ENCODE results near the gene LSM5. TPM values are rescaled to one million over a fixed set of nuclear protein-coding genes. Genes with fewer than 3 reads are reported as not detected.

Gene LSM5
- total RNA-seq, 2 donors from 2014 or later = 74.7 to 102 TPM

- H3K27me3 ChIP-seq (ENCODE audit: control insufficient read depth, insufficient read depth, low read length, poor library complexity, severe bottlenecking) = no peaks in the 10 kb centered on the region
- H3K4me3 Mint-ChIP-seq = peak overlapping the region; percentile 85
- peaks cover 4% of the 10 kb centered on the region for H3K4me1 ChIP-seq (ENCODE audit: control insufficient read depth, insufficient read depth, low read length)
- TF ChIP-seq CTCF (conservative IDR thresholded peaks at IDR 0.05) = no peak
- peak overlapping the region; percentile 98 for H3K4me3 ChIP-seq (ENCODE audit: low read length)
- no peaks in the 10 kb centered on the region for H3K27me3 Mint-ChIP-seq (ENCODE audit: insufficient read depth)
- H3K9me3 ChIP-seq (ENCODE audit: control insufficient read depth, low read length) = no peaks in the 10 kb centered on the region
- peaks cover 29% of the 10 kb centered on the region for H3K36me3 ChIP-seq (ENCODE audit: control insufficient read depth, insufficient read depth, low read length)
- DNase-seq = no peak
- peaks cover 26% of the 10 kb centered on the region for H3K36me3 Mint-ChIP-seq (ENCODE audit: low read depth)
- H3K9me3 Mint-ChIP-seq = no peaks in the 10 kb centered on the region
- peaks cover 9% of the 10 kb centered on the region for H3K4me1 Mint-ChIP-seq
- H3K9ac ChIP-seq (ENCODE audit: extremely low read depth, low read length, poor library complexity, severe bottlenecking) = peak overlapping the region; percentile 86
- peak overlapping the region; percentile 88 for H3K27ac Mint-ChIP-seq
- peak overlapping the region; percentile 55 for H3K27ac ChIP-seq (ENCODE audit: low read depth, low read length)
- 3% methylated on average over 9 of the region's 9 CpGs; no CpG with 5 or more reads in 1 of the 2 experiments for WGBS, 2 experiments (ENCODE audit: insufficient coverage in 1 of 2, insufficient read length in 1 of 2)
Observed at GRCh38 chr7:32489788-32490126, 423 bp downstream of the LSM5 start.

GRCh38 chr7:32481921-32482320, 8.3 kb downstream of the LSM5 start:
- no peak for DNase-seq
- no peak overlapping the region for H3K4me3 ChIP-seq (ENCODE audit: low read length)
- H3K27me3 Mint-ChIP-seq (ENCODE audit: insufficient read depth) = no peaks in the 10 kb centered on the region
- H3K36me3 ChIP-seq (ENCODE audit: control insufficient read depth, insufficient read depth, low read length) = peaks cover 11% of the 10 kb centered on the region
- no peaks in the 10 kb centered on the region for H3K27me3 ChIP-seq (ENCODE audit: control insufficient read depth, insufficient read depth, low read length, poor library complexity, severe bottlenecking)
- no peaks in the 10 kb centered on the region for H3K4me1 ChIP-seq (ENCODE audit: control insufficient read depth, insufficient read depth, low read length)
- no peaks in the 10 kb centered on the region for H3K9me3 ChIP-seq (ENCODE audit: control insufficient read depth, low read length)
- peaks cover 12% of the 10 kb centered on the region for H3K36me3 Mint-ChIP-seq (ENCODE audit: low read depth)
- no peak overlapping the region for H3K9ac ChIP-seq (ENCODE audit: extremely low read depth, low read length, poor library complexity, severe bottlenecking)
- H3K4me1 Mint-ChIP-seq = peaks cover 2% of the 10 kb centered on the region
- no peaks in the 10 kb centered on the region for H3K9me3 Mint-ChIP-seq
- WGBS, 2 experiments (ENCODE audit: insufficient coverage in 1 of 2, insufficient read length in 1 of 2) = 85 to 86% methylated on average over 3 of the region's 3 CpGs
- H3K27ac Mint-ChIP-seq = no peak overlapping the region
- TF ChIP-seq CTCF (conservative IDR thresholded peaks at IDR 0.05) = no peak
- no peak overlapping the region for H3K4me3 Mint-ChIP-seq
- no peak overlapping the region for H3K27ac ChIP-seq (ENCODE audit: low read depth, low read length)

- no peak overlapping the region for H3K27ac Mint-ChIP-seq
- no peak overlapping the region for H3K9ac ChIP-seq (ENCODE audit: extremely low read depth, low read length, poor library complexity, severe bottlenecking)
- peaks cover 2% of the 10 kb centered on the region for H3K4me1 Mint-ChIP-seq
- H3K4me3 Mint-ChIP-seq = no peak overlapping the region
- H3K4me3 ChIP-seq (ENCODE audit: low read length) = no peak overlapping the region
- no peak overlapping the region for H3K27ac ChIP-seq (ENCODE audit: low read depth, low read length)
- no peak for DNase-seq
- H3K9me3 Mint-ChIP-seq = no peaks in the 10 kb centered on the region
- H3K36me3 ChIP-seq (ENCODE audit: control insufficient read depth, insufficient read depth, low read length) = peaks cover 4% of the 10 kb centered on the region
- H3K27me3 Mint-ChIP-seq (ENCODE audit: insufficient read depth) = no peaks in the 10 kb centered on the region
- 92% methylated on average over 1 of the region's 1 CpG; no CpG with 5 or more reads in 1 of the 2 experiments for WGBS, 2 experiments (ENCODE audit: insufficient coverage in 1 of 2, insufficient read length in 1 of 2)
- H3K4me1 ChIP-seq (ENCODE audit: control insufficient read depth, insufficient read depth, low read length) = no peaks in the 10 kb centered on the region
- H3K27me3 ChIP-seq (ENCODE audit: control insufficient read depth, insufficient read depth, low read length, poor library complexity, severe bottlenecking) = no peaks in the 10 kb centered on the region
- H3K36me3 Mint-ChIP-seq (ENCODE audit: low read depth) = peaks cover 6% of the 10 kb centered on the region
- no peaks in the 10 kb centered on the region for H3K9me3 ChIP-seq (ENCODE audit: control insufficient read depth, low read length)
- TF ChIP-seq CTCF (conservative IDR thresholded peaks at IDR 0.05) = no peak
Observed at GRCh38 chr7:32481176-32481575, 9.0 kb downstream of the LSM5 start.
